ENCODE data around the gene PPFIA1.

The PPFIA1 gene

DNA sequence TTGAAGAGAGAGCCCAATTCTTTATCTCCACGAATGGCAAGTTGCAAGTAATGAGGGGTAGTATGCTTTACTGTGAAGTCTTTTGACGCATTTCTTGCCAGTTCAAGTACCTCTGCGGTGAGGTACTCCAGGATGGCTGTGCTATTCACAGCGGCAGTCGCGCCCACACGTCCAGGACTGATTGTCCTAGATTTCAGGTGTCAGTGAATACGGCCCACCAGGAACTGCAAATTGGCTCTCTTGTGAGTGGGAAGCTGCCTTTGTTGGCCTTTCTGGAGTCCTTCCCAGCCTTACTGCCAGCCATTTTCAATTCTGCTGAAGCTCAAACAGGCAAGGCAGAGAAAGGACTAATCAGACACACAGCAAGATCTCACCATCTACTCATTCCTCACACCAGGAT lies 8.5 kb downstream of the PPFIA1 start:
- no peak overlapping the region for H4K5ac ChIP-seq (ENCODE audit: low read length)
- H3K18ac ChIP-seq (ENCODE audit: low read length): no peak overlapping the region
- H2BK15ac ChIP-seq (replicated peaks; ENCODE audit: low read depth): no peak overlapping the region
- H3K9ac ChIP-seq (ENCODE audit: low read length): no peak overlapping the region
- no peak overlapping the region for H3K4me2 ChIP-seq (ENCODE audit: low read length)
- no peak overlapping the region for H3K4ac ChIP-seq (ENCODE audit: low read depth, low read length)
- no peaks in the 10 kb centered on the region for H3K4me1 ChIP-seq (ENCODE audit: control insufficient read depth, low read depth, low read length)
- no peak overlapping the region for H3K4me3 ChIP-seq (ENCODE audit: low read length)
- H2AK5ac ChIP-seq (ENCODE audit: low read length): no peak overlapping the region
- H3K23ac ChIP-seq (ENCODE audit: low read length): no peak overlapping the region
- no peak overlapping the region for H2BK5ac ChIP-seq (ENCODE audit: low read length)
- H3K79me2 ChIP-seq (ENCODE audit: control insufficient read depth, insufficient read depth, low read length): peaks cover 45% of the 10 kb centered on the region
- no peak overlapping the region for H3K27ac ChIP-seq (ENCODE audit: low read depth, low read length)
- no peak overlapping the region for H3K56ac ChIP-seq (ENCODE audit: low read length)
- H3K27me3 ChIP-seq (ENCODE audit: insufficient read depth, low read length, poor library complexity): no peaks in the 10 kb centered on the region
- H2BK120ac ChIP-seq (ENCODE audit: low read depth, low read length): no peak overlapping the region
- WGBS (ENCODE audit: extremely low coverage, insufficient coverage, low lambda C conversion rate): no CpG with 5 or more reads among the region's 8 CpGs
- DNase-seq: no peak
- H4K8ac ChIP-seq (ENCODE audit: low read depth, low read length): no peak overlapping the region
- peaks cover 11% of the 10 kb centered on the region for H3K36me3 ChIP-seq (ENCODE audit: control insufficient read depth, insufficient read depth, low read length)
- H3K79me1 ChIP-seq (ENCODE audit: low read length): peaks cover 17% of the 10 kb centered on the region

DNA sequence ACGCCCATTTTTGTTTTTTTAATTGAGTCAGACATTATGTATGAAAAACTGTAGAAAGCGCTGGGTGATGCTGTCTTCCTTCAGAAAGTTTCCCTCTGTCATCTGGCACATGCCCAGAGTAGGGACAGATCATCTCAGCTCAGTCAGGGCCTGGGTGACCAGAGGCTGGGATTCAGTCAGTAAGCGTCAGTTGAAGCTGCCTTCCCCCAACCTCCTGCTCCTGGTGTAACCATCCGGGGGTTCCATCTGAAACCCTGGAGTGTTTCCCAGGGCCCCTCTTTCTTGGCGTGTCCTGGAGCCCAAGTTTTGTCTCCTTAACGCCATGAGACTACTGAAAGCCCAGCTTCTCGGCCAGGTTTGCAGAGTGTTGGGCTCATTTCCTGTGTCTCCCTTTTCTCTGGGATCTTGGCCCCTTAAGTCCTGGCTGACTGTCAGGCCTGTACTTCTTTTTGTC lies 10.7 kb downstream of the PPFIA1 start:
- no peak overlapping the region for H3K23ac ChIP-seq (ENCODE audit: low read length)
- H3K36me3 ChIP-seq (ENCODE audit: control insufficient read depth, insufficient read depth, low read length): peaks cover 13% of the 10 kb centered on the region
- DNase-seq: peak; percentile 21
- H2BK120ac ChIP-seq (ENCODE audit: low read depth, low read length): no peak overlapping the region
- no peak overlapping the region for H3K4me2 ChIP-seq (ENCODE audit: low read length)
- peaks cover 19% of the 10 kb centered on the region for H3K79me1 ChIP-seq (ENCODE audit: low read length)
- H4K5ac ChIP-seq (ENCODE audit: low read length): no peak overlapping the region
- no peak overlapping the region for H4K8ac ChIP-seq (ENCODE audit: low read depth, low read length)
- H3K4me3 ChIP-seq (ENCODE audit: low read length): no peak overlapping the region
- H3K27ac ChIP-seq (ENCODE audit: low read depth, low read length): no peak overlapping the region
- H3K9ac ChIP-seq (ENCODE audit: low read length): no peak overlapping the region
- no peak overlapping the region for H2AK5ac ChIP-seq (ENCODE audit: low read length)
- no peaks in the 10 kb centered on the region for H3K27me3 ChIP-seq (ENCODE audit: insufficient read depth, low read length, poor library complexity)
- no peak overlapping the region for H2BK15ac ChIP-seq (replicated peaks; ENCODE audit: low read depth)
- no peak overlapping the region for H3K18ac ChIP-seq (ENCODE audit: low read length)
- H3K56ac ChIP-seq (ENCODE audit: low read length): no peak overlapping the region
- WGBS (ENCODE audit: extremely low coverage, insufficient coverage, low lambda C conversion rate): no CpG with 5 or more reads among the region's 7 CpGs
- H3K4me1 ChIP-seq (ENCODE audit: control insufficient read depth, low read depth, low read length): no peaks in the 10 kb centered on the region
- H3K79me2 ChIP-seq (ENCODE audit: control insufficient read depth, insufficient read depth, low read length): peaks cover 32% of the 10 kb centered on the region
- H2BK5ac ChIP-seq (ENCODE audit: low read length): no peak overlapping the region
- H3K4ac ChIP-seq (ENCODE audit: low read depth, low read length): no peak overlapping the region

DNA sequence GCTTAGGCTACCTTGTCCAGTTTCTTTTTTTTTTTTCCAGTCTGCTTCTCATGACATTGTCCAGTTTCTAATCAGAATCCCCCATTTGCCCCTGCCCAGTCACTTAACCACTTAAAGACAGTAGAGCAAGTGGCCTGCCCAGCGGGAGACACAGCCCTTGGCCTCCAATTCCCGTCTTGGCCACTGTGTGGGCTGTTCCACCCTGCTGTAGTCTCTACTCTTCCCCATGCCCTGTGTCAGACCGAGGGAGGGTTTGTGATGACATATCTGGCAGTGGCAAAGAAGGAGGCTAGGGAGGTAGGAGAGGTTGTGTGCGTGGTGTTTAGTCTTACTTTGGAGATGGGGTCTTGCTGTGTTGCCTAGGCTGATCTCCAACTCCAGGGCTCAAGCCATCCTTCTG lies 11.5 kb downstream of the PPFIA1 start:
- H3K9ac ChIP-seq (ENCODE audit: low read length): no peak overlapping the region
- H3K4ac ChIP-seq (ENCODE audit: low read depth, low read length): no peak overlapping the region
- no CpG with 5 or more reads among the region's 4 CpGs for WGBS (ENCODE audit: extremely low coverage, insufficient coverage, low lambda C conversion rate)
- no peak overlapping the region for H2BK120ac ChIP-seq (ENCODE audit: low read depth, low read length)
- no peak overlapping the region for H3K4me3 ChIP-seq (ENCODE audit: low read length)
- H3K4me1 ChIP-seq (ENCODE audit: control insufficient read depth, low read depth, low read length): no peaks in the 10 kb centered on the region
- peaks cover 33% of the 10 kb centered on the region for H3K79me2 ChIP-seq (ENCODE audit: control insufficient read depth, insufficient read depth, low read length)
- no peak overlapping the region for H3K18ac ChIP-seq (ENCODE audit: low read length)
- peaks cover 19% of the 10 kb centered on the region for H3K79me1 ChIP-seq (ENCODE audit: low read length)
- H4K5ac ChIP-seq (ENCODE audit: low read length): no peak overlapping the region
- no peak overlapping the region for H3K56ac ChIP-seq (ENCODE audit: low read length)
- no peak overlapping the region for H3K23ac ChIP-seq (ENCODE audit: low read length)
- H3K36me3 ChIP-seq (ENCODE audit: control insufficient read depth, insufficient read depth, low read length): peaks cover 13% of the 10 kb centered on the region
- no peak overlapping the region for H2BK5ac ChIP-seq (ENCODE audit: low read length)
- H2BK15ac ChIP-seq (replicated peaks; ENCODE audit: low read depth): no peak overlapping the region
- no peaks in the 10 kb centered on the region for H3K27me3 ChIP-seq (ENCODE audit: insufficient read depth, low read length, poor library complexity)
- no peak overlapping the region for H3K4me2 ChIP-seq (ENCODE audit: low read length)
- no peak overlapping the region for H4K8ac ChIP-seq (ENCODE audit: low read depth, low read length)
- no peak overlapping the region for H3K27ac ChIP-seq (ENCODE audit: low read depth, low read length)
- peak; percentile 31 for DNase-seq
- H2AK5ac ChIP-seq (ENCODE audit: low read length): no peak overlapping the region

DNA sequence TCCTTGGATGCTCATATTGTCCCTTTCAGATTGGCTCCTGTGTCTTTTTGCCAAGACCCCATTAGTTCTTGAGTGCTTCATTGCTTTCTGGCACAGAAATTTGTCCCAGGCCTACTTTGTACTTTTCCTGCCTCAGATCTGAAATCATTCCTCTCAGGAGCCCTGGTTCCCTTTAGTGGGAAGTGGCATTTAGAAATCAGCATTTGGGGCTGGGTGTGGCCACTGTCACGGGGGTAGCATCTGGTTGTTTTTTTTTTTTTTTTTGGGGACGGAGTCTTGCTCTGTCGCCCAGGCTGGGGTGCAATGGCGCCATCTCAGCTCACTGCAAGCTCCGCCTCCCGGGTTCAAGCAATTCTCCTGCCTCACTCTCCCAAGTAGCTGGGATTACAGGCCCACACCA lies 18.2 kb downstream of the PPFIA1 start:
- no peaks in the 10 kb centered on the region for H3K27me3 ChIP-seq (ENCODE audit: insufficient read depth, low read length, poor library complexity)
- WGBS (ENCODE audit: extremely low coverage, insufficient coverage, low lambda C conversion rate): no CpG with 5 or more reads among the region's 6 CpGs
- no peak overlapping the region for H3K27ac ChIP-seq (ENCODE audit: low read depth, low read length)
- no peak overlapping the region for H4K8ac ChIP-seq (ENCODE audit: low read depth, low read length)
- H3K56ac ChIP-seq (ENCODE audit: low read length): no peak overlapping the region
- no peak for DNase-seq
- peaks cover 23% of the 10 kb centered on the region for H3K79me1 ChIP-seq (ENCODE audit: low read length)
- H3K23ac ChIP-seq (ENCODE audit: low read length): no peak overlapping the region
- H3K4me3 ChIP-seq (ENCODE audit: low read length): no peak overlapping the region
- no peaks in the 10 kb centered on the region for H3K4me1 ChIP-seq (ENCODE audit: control insufficient read depth, low read depth, low read length)
- H2BK15ac ChIP-seq (replicated peaks; ENCODE audit: low read depth): no peak overlapping the region
- H2BK120ac ChIP-seq (ENCODE audit: low read depth, low read length): no peak overlapping the region
- no peak overlapping the region for H2BK5ac ChIP-seq (ENCODE audit: low read length)
- H3K18ac ChIP-seq (ENCODE audit: low read length): no peak overlapping the region
- H3K4me2 ChIP-seq (ENCODE audit: low read length): no peak overlapping the region
- no peak overlapping the region for H3K4ac ChIP-seq (ENCODE audit: low read depth, low read length)
- no peak overlapping the region for H3K9ac ChIP-seq (ENCODE audit: low read length)
- no peak overlapping the region for H2AK5ac ChIP-seq (ENCODE audit: low read length)
- peaks cover 22% of the 10 kb centered on the region for H3K79me2 ChIP-seq (ENCODE audit: control insufficient read depth, insufficient read depth, low read length)
- H4K5ac ChIP-seq (ENCODE audit: low read length): no peak overlapping the region
- H3K36me3 ChIP-seq (ENCODE audit: control insufficient read depth, insufficient read depth, low read length): peaks cover 18% of the 10 kb centered on the region

DNA sequence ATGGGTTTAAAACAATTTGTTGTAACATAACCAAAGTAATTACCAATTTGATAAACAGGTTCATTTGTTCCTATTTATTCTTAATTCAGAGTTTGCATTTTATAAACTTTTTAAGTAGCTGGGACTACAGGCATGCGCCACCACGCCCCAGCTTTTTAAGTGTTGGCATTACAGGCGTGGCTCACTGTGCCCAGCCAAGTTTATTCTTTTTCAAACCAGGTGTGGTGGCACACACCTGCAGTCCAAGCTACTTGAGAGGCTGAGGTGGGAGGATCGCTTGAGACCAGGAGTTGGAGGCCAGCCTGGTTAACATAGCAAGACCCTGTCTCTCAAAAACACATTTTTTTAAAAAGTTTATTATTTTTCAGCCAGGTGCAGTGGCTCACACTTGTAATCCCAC lies 19.1 kb downstream of the PPFIA1 start:
- WGBS (ENCODE audit: extremely low coverage, insufficient coverage, low lambda C conversion rate): no CpG with 5 or more reads among the region's 4 CpGs
- Histone ChIP-seq H3K4me3 (ENCODE audit: low read length) (no peak overlapping the region), H3K27ac (ENCODE audit: low read depth, low read length) (no peak overlapping the region), H3K36me3 (ENCODE audit: control insufficient read depth, insufficient read depth, low read length) (peaks cover 17% of the 10 kb centered on the region), H3K4ac (ENCODE audit: low read depth, low read length) (no peak overlapping the region), H2BK15ac (replicated peaks; ENCODE audit: low read depth) (no peak overlapping the region), H3K79me1 (ENCODE audit: low read length) (peaks cover 23% of the 10 kb centered on the region), H3K4me2 (ENCODE audit: low read length) (no peak overlapping the region), H4K8ac (ENCODE audit: low read depth, low read length) (no peak overlapping the region), H2BK5ac (ENCODE audit: low read length) (no peak overlapping the region), H3K79me2 (ENCODE audit: control insufficient read depth, insufficient read depth, low read length) (peaks cover 23% of the 10 kb centered on the region), H2BK120ac (ENCODE audit: low read depth, low read length) (no peak overlapping the region), H3K18ac (ENCODE audit: low read length) (no peak overlapping the region), H4K5ac (ENCODE audit: low read length) (no peak overlapping the region), H2AK5ac (ENCODE audit: low read length) (no peak overlapping the region), H3K4me1 (ENCODE audit: control insufficient read depth, low read depth, low read length) (no peaks in the 10 kb centered on the region), H3K9ac (ENCODE audit: low read length) (no peak overlapping the region), H3K56ac (ENCODE audit: low read length) (no peak overlapping the region), H3K27me3 (ENCODE audit: insufficient read depth, low read length, poor library complexity) (no peaks in the 10 kb centered on the region), H3K23ac (ENCODE audit: low read length) (no peak overlapping the region)
- DNase-seq: no peak

DNA sequence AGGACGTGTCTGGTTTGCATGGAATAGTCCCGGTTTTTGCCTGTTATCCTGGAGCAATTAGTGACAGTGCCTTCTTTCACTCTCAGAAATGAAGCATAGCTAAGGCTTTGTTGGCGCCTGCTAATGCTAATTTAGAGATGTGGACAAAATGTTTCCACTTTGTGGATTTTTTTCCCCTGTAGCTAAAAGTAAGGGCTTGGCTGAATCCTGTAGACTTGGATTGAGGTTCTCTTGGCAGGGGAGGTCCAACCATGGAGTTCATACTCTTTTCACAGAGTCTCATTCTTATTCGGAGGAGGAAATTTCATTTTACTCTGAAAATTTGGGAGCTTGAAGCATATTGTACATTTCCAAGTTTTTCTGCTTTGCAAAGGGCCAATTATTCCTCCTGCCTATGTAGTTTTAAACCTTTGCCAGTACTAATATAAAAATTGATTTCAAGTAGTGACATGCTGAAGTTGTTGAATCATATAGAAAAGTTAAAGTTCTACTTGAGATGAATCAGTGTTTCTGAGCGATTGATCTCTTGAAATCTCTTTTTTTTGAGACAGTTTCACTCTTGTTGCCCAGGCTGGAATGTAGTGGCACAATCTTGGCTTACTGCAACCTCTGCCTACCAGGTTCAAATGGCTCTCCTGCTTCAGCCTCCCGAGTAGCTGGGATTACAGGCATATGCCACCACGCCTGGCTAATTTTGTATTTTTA lies 20.0 kb downstream of the PPFIA1 start:
- Histone ChIP-seq H2BK120ac (ENCODE audit: low read depth, low read length) (no peak overlapping the region), H3K27me3 (ENCODE audit: insufficient read depth, low read length, poor library complexity) (no peaks in the 10 kb centered on the region), H3K4me2 (ENCODE audit: low read length) (no peak overlapping the region), H4K8ac (ENCODE audit: low read depth, low read length) (no peak overlapping the region), H4K5ac (ENCODE audit: low read length) (no peak overlapping the region), H3K27ac (ENCODE audit: low read depth, low read length) (no peak overlapping the region), H3K4me3 (ENCODE audit: low read length) (no peak overlapping the region), H3K79me2 (ENCODE audit: control insufficient read depth, insufficient read depth, low read length) (peaks cover 21% of the 10 kb centered on the region), H3K4ac (ENCODE audit: low read depth, low read length) (no peak overlapping the region), H3K18ac (ENCODE audit: low read length) (no peak overlapping the region), H2BK15ac (replicated peaks; ENCODE audit: low read depth) (no peak overlapping the region), H3K9ac (ENCODE audit: low read length) (no peak overlapping the region), H2BK5ac (ENCODE audit: low read length) (no peak overlapping the region), H3K23ac (ENCODE audit: low read length) (no peak overlapping the region), H3K56ac (ENCODE audit: low read length) (no peak overlapping the region), H3K4me1 (ENCODE audit: control insufficient read depth, low read depth, low read length) (no peaks in the 10 kb centered on the region), H3K79me1 (ENCODE audit: low read length) (peaks cover 21% of the 10 kb centered on the region), H2AK5ac (ENCODE audit: low read length) (no peak overlapping the region), H3K36me3 (ENCODE audit: control insufficient read depth, insufficient read depth, low read length) (peaks cover 16% of the 10 kb centered on the region)
- no peak for DNase-seq
- no CpG with 5 or more reads among the region's 7 CpGs for WGBS (ENCODE audit: extremely low coverage, insufficient coverage, low lambda C conversion rate)
